Erythroblast (primary cell): ENCODE measurements around the gene CPA4.

ENCODE experiments used
- GATA1 ChIP-seq: IDR thresholded peaks from 2 replicates; pipeline ENCODE4 v1.6.1; 2011; ENCODE audit warnings: low read depth, mild to moderate bottlenecking, control low read depth, low read length, moderate library complexity
- POLR2A ChIP-seq: IDR thresholded peaks from 2 replicates; pipeline ENCODE4 v1.6.1; 2011; ENCODE audit warnings: mild to moderate bottlenecking, low read length

- TF ChIP-seq POLR2A (no peak), GATA1 (no peak)
Observed at GRCh38 chr7:130293521-130293920, 560 bp downstream of the CPA4 start.
